Measurements from ENCODE around the gene AFAP1. TPM values are rescaled to one million over a fixed set of nuclear protein-coding genes. Genes with fewer than 3 reads are reported as not detected.

AFAP1 gene
- total and polyA plus RNA-seq, 5 donors from 2014 or later, result 1.8 to 5.0 (median 2.2) TPM

GRCh38 chr4:7762376-7763030, 177.2 kb downstream of the AFAP1 start:
- Mint-ChIP-seq H3K27ac (no peak overlapping the region), H3K4me3 (no peak overlapping the region)
- H3K9me3 ChIP-seq (ENCODE audit: control insufficient read depth in 2 of 2, low read length in 2 of 2), result no peaks in the 10 kb centered on the region

GRCh38 chr4:7761720-7762119, 177.9 kb downstream of the AFAP1 start:
- Mint-ChIP-seq H3K9me3 (no peaks in the 10 kb centered on the region), H3K27me3 (peaks cover 6% of the 10 kb centered on the region), H3K36me3 (peaks cover 3% of the 10 kb centered on the region), H3K4me3 (peak overlapping the region in 1 of 4 donors; percentile 28), H3K27ac (peak overlapping the region in 2 of 3 donors; percentile 67 to 73), H3K4me1 (peaks cover 5 to 33% (median 15%) of the 10 kb centered on the region in 4 donors)
- no peaks in the 10 kb centered on the region for H3K27me3 ChIP-seq (ENCODE audit: control insufficient read depth, insufficient read depth, low read length)
- H3K4me3 ChIP-seq (ENCODE audit: low read depth, low read length), result no peak overlapping the region
- ATAC-seq (ENCODE audit: low read depth in 2 of 2), result peak in 1 of 2 donors; percentile 39
- H3K4me1 ChIP-seq (ENCODE audit: control insufficient read depth, insufficient read depth, low read length, poor library complexity, severe bottlenecking), result peaks cover 17% of the 10 kb centered on the region
- no peak overlapping the region for H3K27ac ChIP-seq (ENCODE audit: insufficient read depth, low read length, poor library complexity, severe bottlenecking)
- peak in 2 of 3 donors; percentile 38 to 56 for DNase-seq
- H3K9me3 ChIP-seq (ENCODE audit: control insufficient read depth in 2 of 2, low read length in 2 of 2), result no peaks in the 10 kb centered on the region
- H3K36me3 ChIP-seq (ENCODE audit: control insufficient read depth, insufficient read depth, low read length), result no peaks in the 10 kb centered on the region

More at GRCh38 chr4:7762376-7763030, 177.2 kb downstream of the AFAP1 start:
- DNase-seq (no peak), ATAC-seq (ENCODE audit: low read depth in 2 of 2) (no peak)
- peaks cover 6% of the 10 kb centered on the region for H3K27me3 Mint-ChIP-seq
- no peak overlapping the region for H3K4me3 ChIP-seq (ENCODE audit: low read depth, low read length)
- H3K27ac ChIP-seq (ENCODE audit: insufficient read depth, low read length, poor library complexity, severe bottlenecking), result no peak overlapping the region
- H3K27me3 ChIP-seq (ENCODE audit: control insufficient read depth, insufficient read depth, low read length), result no peaks in the 10 kb centered on the region
- H3K36me3 Mint-ChIP-seq, result peaks cover 3% of the 10 kb centered on the region
- H3K4me1 ChIP-seq (ENCODE audit: control insufficient read depth, insufficient read depth, low read length, poor library complexity, severe bottlenecking), result peaks cover 17% of the 10 kb centered on the region
- no peaks in the 10 kb centered on the region for H3K9me3 Mint-ChIP-seq
- peaks cover 5 to 32% (median 15%) of the 10 kb centered on the region in 4 donors for H3K4me1 Mint-ChIP-seq
- H3K36me3 ChIP-seq (ENCODE audit: control insufficient read depth, insufficient read depth, low read length), result no peaks in the 10 kb centered on the region

- no peak for ATAC-seq (ENCODE audit: low read depth in 2 of 2)
Observed at GRCh38 chr4:7761312-7761711, 178.3 kb downstream of the AFAP1 start.

GRCh38 chr4:7760706-7761105, 179.0 kb downstream of the AFAP1 start:
- peaks cover 5 to 33% (median 15%) of the 10 kb centered on the region in 4 donors for H3K4me1 Mint-ChIP-seq
- peak overlapping the region; percentile 71 for H3K27ac ChIP-seq (ENCODE audit: insufficient read depth, low read length, poor library complexity, severe bottlenecking)

More at GRCh38 chr4:7761312-7761711, 178.3 kb downstream of the AFAP1 start:
- H3K4me3 Mint-ChIP-seq, result peak overlapping the region in 1 of 4 donors; percentile 28
- H3K4me3 ChIP-seq (ENCODE audit: low read depth, low read length), result no peak overlapping the region
- no peaks in the 10 kb centered on the region for H3K27me3 ChIP-seq (ENCODE audit: control insufficient read depth, insufficient read depth, low read length)
- H3K36me3 Mint-ChIP-seq, result peaks cover 3% of the 10 kb centered on the region
- peaks cover 5 to 33% (median 15%) of the 10 kb centered on the region in 4 donors for H3K4me1 Mint-ChIP-seq
- H3K4me1 ChIP-seq (ENCODE audit: control insufficient read depth, insufficient read depth, low read length, poor library complexity, severe bottlenecking), result peaks cover 17% of the 10 kb centered on the region
- H3K27me3 Mint-ChIP-seq, result peaks cover 6% of the 10 kb centered on the region
- peak overlapping the region; percentile 52 to 73 (median 67) for H3K27ac Mint-ChIP-seq
- H3K9me3 ChIP-seq (ENCODE audit: control insufficient read depth in 2 of 2, low read length in 2 of 2), result no peaks in the 10 kb centered on the region
- H3K36me3 ChIP-seq (ENCODE audit: control insufficient read depth, insufficient read depth, low read length), result no peaks in the 10 kb centered on the region
- no peaks in the 10 kb centered on the region for H3K9me3 Mint-ChIP-seq
- no peak for DNase-seq
- H3K27ac ChIP-seq (ENCODE audit: insufficient read depth, low read length, poor library complexity, severe bottlenecking), result no peak overlapping the region

GRCh38 chr4:7760228-7760627, 179.4 kb downstream of the AFAP1 start:
- no peaks in the 10 kb centered on the region for H3K36me3 ChIP-seq (ENCODE audit: control insufficient read depth, insufficient read depth, low read length)
- H3K9me3 ChIP-seq (ENCODE audit: control insufficient read depth in 2 of 2, low read length in 2 of 2), result no peaks in the 10 kb centered on the region
- Mint-ChIP-seq H3K9me3 (no peaks in the 10 kb centered on the region), H3K4me1 (peaks cover 5 to 33% (median 15%) of the 10 kb centered on the region in 4 donors), H3K36me3 (peaks cover 3% of the 10 kb centered on the region), H3K27ac (peak overlapping the region; percentile 93 to 99 (median 94)), H3K27me3 (peaks cover 6% of the 10 kb centered on the region), H3K4me3 (peak overlapping the region in 3 of 4 donors; percentile 81 to 94 (median 82))
- H3K27me3 ChIP-seq (ENCODE audit: control insufficient read depth, insufficient read depth, low read length), result no peaks in the 10 kb centered on the region
- H3K27ac ChIP-seq (ENCODE audit: insufficient read depth, low read length, poor library complexity, severe bottlenecking), result peak overlapping the region; percentile 71
- DNase-seq, result no peak
- peak overlapping the region; percentile 92 for H3K4me3 ChIP-seq (ENCODE audit: low read depth, low read length)
- peaks cover 17% of the 10 kb centered on the region for H3K4me1 ChIP-seq (ENCODE audit: control insufficient read depth, insufficient read depth, low read length, poor library complexity, severe bottlenecking)
- no peak for ATAC-seq (ENCODE audit: low read depth in 2 of 2)

More at GRCh38 chr4:7760706-7761105, 179.0 kb downstream of the AFAP1 start:
- DNase-seq, result no peak
- peaks cover 6% of the 10 kb centered on the region for H3K27me3 Mint-ChIP-seq
- H3K36me3 Mint-ChIP-seq, result peaks cover 3% of the 10 kb centered on the region
- ATAC-seq (ENCODE audit: low read depth in 2 of 2), result no peak
- H3K27ac Mint-ChIP-seq, result peak overlapping the region in 1 of 3 donors; percentile 56
- H3K9me3 ChIP-seq (ENCODE audit: control insufficient read depth in 2 of 2, low read length in 2 of 2), result no peaks in the 10 kb centered on the region
- no peak overlapping the region for H3K4me3 ChIP-seq (ENCODE audit: low read depth, low read length)
- no peaks in the 10 kb centered on the region for H3K36me3 ChIP-seq (ENCODE audit: control insufficient read depth, insufficient read depth, low read length)
- H3K27me3 ChIP-seq (ENCODE audit: control insufficient read depth, insufficient read depth, low read length), result no peaks in the 10 kb centered on the region
- peaks cover 17% of the 10 kb centered on the region for H3K4me1 ChIP-seq (ENCODE audit: control insufficient read depth, insufficient read depth, low read length, poor library complexity, severe bottlenecking)
- peak overlapping the region in 1 of 4 donors; percentile 21 for H3K4me3 Mint-ChIP-seq
- H3K9me3 Mint-ChIP-seq, result no peaks in the 10 kb centered on the region

- Mint-ChIP-seq H3K9me3 (no peaks in the 10 kb centered on the region), H3K4me1 (peaks cover 5 to 33% (median 15%) of the 10 kb centered on the region in 4 donors), H3K27ac (peak overlapping the region; percentile 93 to 99 (median 94)), H3K27me3 (peaks cover 6% of the 10 kb centered on the region), H3K36me3 (peaks cover 3% of the 10 kb centered on the region), H3K4me3 (peak overlapping the region; percentile 81 to 94 (median 82))
- no peaks in the 10 kb centered on the region for H3K27me3 ChIP-seq (ENCODE audit: control insufficient read depth, insufficient read depth, low read length)
- H3K4me3 ChIP-seq (ENCODE audit: low read depth, low read length), result peak overlapping the region; percentile 92
- peak overlapping the region; percentile 71 for H3K27ac ChIP-seq (ENCODE audit: insufficient read depth, low read length, poor library complexity, severe bottlenecking)
- H3K9me3 ChIP-seq (ENCODE audit: control insufficient read depth in 2 of 2, low read length in 2 of 2), result no peaks in the 10 kb centered on the region
- DNase-seq (no peak), ATAC-seq (ENCODE audit: low read depth in 2 of 2) (peak in 1 of 2 donors; percentile 6)
- no peaks in the 10 kb centered on the region for H3K36me3 ChIP-seq (ENCODE audit: control insufficient read depth, insufficient read depth, low read length)
- peaks cover 17% of the 10 kb centered on the region for H3K4me1 ChIP-seq (ENCODE audit: control insufficient read depth, insufficient read depth, low read length, poor library complexity, severe bottlenecking)
Observed at GRCh38 chr4:7759635-7760034, 180.0 kb downstream of the AFAP1 start.

- peaks cover 3% of the 10 kb centered on the region for H3K36me3 Mint-ChIP-seq
- Histone ChIP-seq H3K4me1 (ENCODE audit: control insufficient read depth, insufficient read depth, low read length, poor library complexity, severe bottlenecking) (peaks cover 17% of the 10 kb centered on the region), H3K27ac (ENCODE audit: insufficient read depth, low read length, poor library complexity, severe bottlenecking) (peak overlapping the region; percentile 71)
Observed at GRCh38 chr4:7759216-7759615, 180.4 kb downstream of the AFAP1 start.

More at GRCh38 chr4:7759216-7759615, 180.4 kb downstream of the AFAP1 start:
- Mint-ChIP-seq H3K4me1 (peaks cover 5 to 33% (median 15%) of the 10 kb centered on the region in 4 donors), H3K27me3 (peaks cover 6% of the 10 kb centered on the region), H3K27ac (peak overlapping the region; percentile 93 to 99 (median 94)), H3K4me3 (peak overlapping the region; percentile 81 to 94 (median 82)), H3K9me3 (no peaks in the 10 kb centered on the region)
- DNase-seq (peak in 2 of 3 donors; percentile 71 to 90), ATAC-seq (ENCODE audit: low read depth in 2 of 2) (peak; percentile 90 to 94)
- Histone ChIP-seq H3K9me3 (ENCODE audit: control insufficient read depth in 2 of 2, low read length in 2 of 2) (no peaks in the 10 kb centered on the region), H3K36me3 (ENCODE audit: control insufficient read depth, insufficient read depth, low read length) (no peaks in the 10 kb centered on the region), H3K4me3 (ENCODE audit: low read depth, low read length) (peak overlapping the region; percentile 92), H3K27me3 (ENCODE audit: control insufficient read depth, insufficient read depth, low read length) (no peaks in the 10 kb centered on the region)
